SK-N-MC (cell line): ENCODE results near the gene SLF2.

Experiments
- DNase-seq: peaks from one replicate; pipeline ENCODE4 v3.0.0-alpha.2; 2011; ENCODE audit warnings: low read depth, low spot score
- H3K27ac ChIP-seq: fragments of 200-600 bp; sonication (generic); 2 replicates; pipeline ENCODE4 v1.5.1; 2016; ENCODE audit warnings: mixed run types
- H3K36me3 ChIP-seq: fragments of 200-600 bp; sonication (generic); 2 replicates; pipeline ENCODE4 v1.6.1; 2017; ENCODE audit warnings: antibody characterized with exemption, low read length, mixed read lengths; ENCODE audit not compliant: insufficient read depth
- H3K4me3 ChIP-seq: fragments of 200-600 bp; sonication (generic); 2 replicates; pipeline ENCODE4 v1.5.1; 2016
- H3K9ac ChIP-seq: fragments of 200-600 bp; sonication (generic); 2 replicates; pipeline ENCODE4 v1.8.0; 2017; ENCODE audit warnings: mixed run types, mixed read lengths; ENCODE audit not compliant: insufficient read length
- H3K9me3 ChIP-seq: fragments of 200-600 bp; sonication (generic); 2 replicates; pipeline ENCODE4 v1.6.1; 2017; ENCODE audit warnings: low read depth, mild to moderate bottlenecking, antibody characterized with exemption, low read length, moderate library complexity, mixed read lengths
- EZH2 ChIP-seq: fragments of 200-600 bp; sonication (generic); IDR thresholded peaks from one replicate; pipeline ENCODE4 v1.6.1; 2017; ENCODE audit warnings: antibody characterized with exemption
- FOXP2 ChIP-seq: optimal IDR thresholded peaks from 2 replicates; pipeline ENCODE3; 2011; ENCODE audit warnings: mild to moderate bottlenecking, moderate library complexity; ENCODE audit not compliant: insufficient read depth; ENCODE audit errors: extremely low read length, control extremely low read depth
- POLR2AphosphoS5 ChIP-seq: IDR thresholded peaks from 2 replicates; pipeline ENCODE4 v1.6.1; 2012; ENCODE audit warnings: mild to moderate bottlenecking, low read depth, low read length, borderline replicate concordance

SLF2 gene

GRCh38 chr10:100976906-100977305, 64.1 kb downstream of the SLF2 start:
- Histone ChIP-seq H3K4me3 (no peak overlapping the region), H3K27ac (no peak overlapping the region), H3K36me3 (no peaks in the 10 kb centered on the region), H3K9me3 (no peaks in the 10 kb centered on the region), H3K9ac (no peak overlapping the region)
- DNase-seq, result no peak
- TF ChIP-seq EZH2, result no peak
- no peak for TF ChIP-seq POLR2AphosphoS5
- no peak for TF ChIP-seq FOXP2

GRCh38 chr10:100977436-100977835, 64.7 kb downstream of the SLF2 start:
- no peak for DNase-seq
- Histone ChIP-seq H3K9me3 (no peaks in the 10 kb centered on the region), H3K4me3 (no peak overlapping the region), H3K36me3 (no peaks in the 10 kb centered on the region), H3K27ac (no peak overlapping the region), H3K9ac (no peak overlapping the region)
- no peak for TF ChIP-seq POLR2AphosphoS5
- no peak for TF ChIP-seq FOXP2
- TF ChIP-seq EZH2, result no peak

GRCh38 chr10:100978121-100978900, 65.5 kb downstream of the SLF2 start:
- H3K27ac ChIP-seq, result no peak overlapping the region
- no peaks in the 10 kb centered on the region for H3K36me3 ChIP-seq
- no peak for DNase-seq
- no peak overlapping the region for H3K4me3 ChIP-seq
- no peak for TF ChIP-seq FOXP2
- TF ChIP-seq POLR2AphosphoS5, result no peak
- no peak for TF ChIP-seq EZH2
- no peaks in the 10 kb centered on the region for H3K9me3 ChIP-seq
- no peak overlapping the region for H3K9ac ChIP-seq

GRCh38 chr10:100978901-100979195, 66.1 kb downstream of the SLF2 start:
- Histone ChIP-seq H3K9me3 (no peaks in the 10 kb centered on the region), H3K36me3 (no peaks in the 10 kb centered on the region), H3K4me3 (no peak overlapping the region), H3K9ac (no peak overlapping the region), H3K27ac (no peak overlapping the region)
- no peak for DNase-seq
- TF ChIP-seq POLR2AphosphoS5, result no peak
- no peak for TF ChIP-seq FOXP2
- no peak for TF ChIP-seq EZH2

- no peak overlapping the region for H3K27ac ChIP-seq
- no peak overlapping the region for H3K9ac ChIP-seq
- no peaks in the 10 kb centered on the region for H3K36me3 ChIP-seq
- H3K4me3 ChIP-seq, result no peak overlapping the region
- DNase-seq, result no peak
- H3K9me3 ChIP-seq, result no peaks in the 10 kb centered on the region
- TF ChIP-seq EZH2, result no peak
- no peak for TF ChIP-seq POLR2AphosphoS5
- TF ChIP-seq FOXP2, result no peak
Measured at GRCh38 chr10:100979791-100980272, 67.1 kb downstream of the SLF2 start.

- H3K4me3 ChIP-seq, result no peak overlapping the region
- TF ChIP-seq FOXP2 (no peak), EZH2 (no peak), POLR2AphosphoS5 (no peak)
Measured at GRCh38 chr10:100980311-100980710, 67.5 kb downstream of the SLF2 start.

GRCh38 chr10:100980711-100981110, 67.9 kb downstream of the SLF2 start:
- TF ChIP-seq POLR2AphosphoS5, result no peak
- TF ChIP-seq FOXP2, result no peak
- TF ChIP-seq EZH2, result no peak
- H3K9ac ChIP-seq, result no peak overlapping the region
- H3K9me3 ChIP-seq, result no peaks in the 10 kb centered on the region
- no peak for DNase-seq
- H3K27ac ChIP-seq, result no peak overlapping the region
- H3K36me3 ChIP-seq, result no peaks in the 10 kb centered on the region
- H3K4me3 ChIP-seq, result no peak overlapping the region

More at GRCh38 chr10:100980311-100980710, 67.5 kb downstream of the SLF2 start:
- no peaks in the 10 kb centered on the region for H3K9me3 ChIP-seq
- no peaks in the 10 kb centered on the region for H3K36me3 ChIP-seq
- H3K27ac ChIP-seq, result no peak overlapping the region
- DNase-seq, result no peak
- no peak overlapping the region for H3K9ac ChIP-seq

GRCh38 chr10:100981178-100981772, 68.5 kb downstream of the SLF2 start:
- no peak overlapping the region for H3K4me3 ChIP-seq
- H3K9ac ChIP-seq, result no peak overlapping the region
- no peak overlapping the region for H3K27ac ChIP-seq
- H3K9me3 ChIP-seq, result no peaks in the 10 kb centered on the region
- no peak for DNase-seq
- 0 out of 2 replicates have a peak, but pooled peaks cover 3% of the 10 kb centered on the region for H3K36me3 ChIP-seq
- no peak for TF ChIP-seq EZH2
